HG02571 (cell line): ENCODE measurements around the gene SPEM1.

Experiments used
- ATAC-seq: cut with Tn5 transposase; IDR thresholded peaks from one replicate; pipeline ENCODE4 v1.9.1; 2021; ENCODE audit warnings: mild to moderate bottlenecking, moderate library complexity; ENCODE audit not compliant: unreplicated experiment

Gene SPEM1

DNA sequence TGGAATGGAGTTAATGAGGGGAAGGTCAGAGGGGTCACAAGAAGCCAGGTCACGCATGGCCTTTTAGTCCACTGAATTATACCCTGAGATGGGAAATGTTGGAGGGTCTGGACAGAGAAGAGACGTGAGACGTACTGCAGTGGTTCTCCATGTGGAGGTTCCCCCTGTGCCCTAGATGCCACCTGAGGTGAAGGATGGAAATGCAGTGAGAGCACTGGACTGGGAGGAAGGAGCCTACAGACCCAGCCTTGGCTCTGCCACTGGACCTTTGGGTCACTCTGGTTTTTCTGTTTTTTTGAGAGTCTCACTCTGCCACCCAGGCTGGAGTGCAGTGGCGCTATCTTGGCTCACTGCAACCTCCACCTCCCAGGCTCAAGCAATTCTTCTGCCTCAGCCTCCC is 24.0 kb upstream of the SPEM1 start:
- no peak for ATAC-seq

DNA sequence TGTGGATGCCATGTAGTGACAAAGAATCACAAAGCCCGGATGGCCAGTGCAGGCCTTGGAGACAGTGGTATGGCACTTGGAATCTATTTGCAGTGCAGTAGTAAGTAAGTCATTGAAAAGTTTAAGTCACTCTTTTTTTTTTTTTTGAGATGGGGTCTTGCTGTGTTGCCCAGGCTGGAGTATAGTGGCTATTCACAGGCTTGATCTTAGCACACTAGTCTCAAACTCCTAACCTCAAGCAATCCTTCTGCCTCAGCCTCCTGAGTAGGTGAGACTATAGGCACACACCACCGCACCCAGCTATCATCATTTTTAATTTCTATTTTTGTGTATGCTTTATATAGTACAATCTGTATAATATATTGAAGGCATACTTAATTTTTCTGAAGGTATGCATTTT is 21.5 kb upstream of the SPEM1 start:
- no peak for ATAC-seq

DNA sequence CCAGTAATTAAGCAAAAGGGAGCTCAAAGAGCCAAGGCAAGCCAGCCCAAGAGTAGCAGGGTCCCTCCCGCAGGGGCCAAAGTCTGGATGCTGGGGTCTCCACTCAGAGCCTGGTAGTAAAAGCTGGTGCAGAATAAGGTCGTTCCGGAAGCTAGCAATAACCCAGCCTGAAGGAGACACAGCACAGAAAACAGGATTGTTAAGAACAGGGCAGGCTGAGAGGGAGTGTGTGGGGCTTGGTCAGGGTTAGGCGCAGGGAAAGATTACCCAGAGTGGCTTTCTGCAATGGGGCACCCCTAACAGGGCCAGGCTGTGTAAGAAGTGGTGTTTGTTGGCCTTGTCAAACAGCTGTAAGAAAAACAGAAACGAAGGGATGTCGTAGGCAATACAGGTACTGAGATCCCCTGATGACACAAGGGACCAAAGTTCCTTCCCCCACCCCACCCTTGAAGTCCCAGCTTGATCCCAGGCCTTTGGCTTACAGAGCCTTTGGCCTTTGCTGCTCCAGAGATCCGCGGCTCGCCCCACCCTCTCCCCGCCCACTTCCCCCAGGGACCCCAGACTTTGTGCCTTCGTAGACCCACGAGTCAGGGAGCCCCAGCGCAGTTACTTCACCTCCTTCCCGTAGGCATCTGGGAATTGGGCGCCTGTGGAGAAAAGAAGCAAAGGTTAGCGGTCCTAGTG is 16.9 kb upstream of the SPEM1 start:
- ATAC-seq = no peak

DNA sequence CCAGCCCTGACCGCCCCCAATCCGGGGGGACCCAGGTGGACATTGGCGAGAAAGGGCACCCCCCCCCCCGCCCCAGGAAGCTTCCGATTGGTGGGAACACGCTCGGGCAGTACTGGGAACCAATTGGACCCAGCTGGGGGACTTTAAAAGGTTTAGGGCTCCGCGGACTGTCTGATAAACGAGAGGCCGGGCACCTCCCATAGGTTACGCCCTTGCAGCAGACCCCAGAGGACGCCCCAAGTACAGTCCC is 16.5 kb upstream of the SPEM1 start:
- peak; percentile 3 for ATAC-seq

DNA sequence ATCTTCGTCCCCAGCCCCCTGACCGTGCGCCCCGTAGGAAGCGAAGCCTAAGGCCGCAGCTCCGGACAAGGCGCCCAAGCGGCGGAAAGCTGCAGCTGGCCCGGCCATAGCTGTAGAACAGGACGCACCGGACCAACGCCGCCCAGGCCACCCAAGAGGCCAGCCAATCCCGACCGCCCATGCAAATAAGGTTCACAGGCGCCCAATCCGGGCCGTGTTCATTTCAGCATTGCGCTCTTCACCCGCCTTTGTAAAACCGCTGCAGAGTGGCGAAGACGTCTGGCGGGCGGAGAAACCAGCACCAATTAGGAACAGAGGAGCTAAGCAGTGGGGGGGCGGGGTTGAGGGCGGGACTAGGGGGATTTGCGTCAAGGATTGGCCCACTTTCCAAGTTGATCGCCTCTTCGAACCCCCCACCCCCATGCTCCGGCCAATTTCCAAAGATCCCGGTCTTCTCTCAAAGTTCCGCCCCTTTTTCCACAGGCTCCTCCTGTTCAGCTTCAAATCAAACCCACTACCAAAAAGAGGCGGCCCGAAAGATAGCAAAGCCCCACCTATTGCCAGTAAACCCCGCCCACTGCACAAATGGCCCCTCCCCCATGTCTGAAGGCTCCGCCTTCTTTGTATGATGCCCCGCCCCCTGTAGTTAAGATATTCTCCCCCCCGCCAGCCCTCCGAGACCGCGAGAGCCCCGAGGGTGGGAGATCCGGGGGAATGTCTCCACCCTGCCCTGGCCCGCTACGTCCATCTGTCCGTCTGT is 16.0 kb upstream of the SPEM1 start, which contains the start of gene TMEM256:
TSS of gene TMEM256 (minus strand) at position 121 of the 760 bp plus-strand sequence. CDS start at position 108, 13 bp downstream.
- peak; percentile 92 for ATAC-seq

DNA sequence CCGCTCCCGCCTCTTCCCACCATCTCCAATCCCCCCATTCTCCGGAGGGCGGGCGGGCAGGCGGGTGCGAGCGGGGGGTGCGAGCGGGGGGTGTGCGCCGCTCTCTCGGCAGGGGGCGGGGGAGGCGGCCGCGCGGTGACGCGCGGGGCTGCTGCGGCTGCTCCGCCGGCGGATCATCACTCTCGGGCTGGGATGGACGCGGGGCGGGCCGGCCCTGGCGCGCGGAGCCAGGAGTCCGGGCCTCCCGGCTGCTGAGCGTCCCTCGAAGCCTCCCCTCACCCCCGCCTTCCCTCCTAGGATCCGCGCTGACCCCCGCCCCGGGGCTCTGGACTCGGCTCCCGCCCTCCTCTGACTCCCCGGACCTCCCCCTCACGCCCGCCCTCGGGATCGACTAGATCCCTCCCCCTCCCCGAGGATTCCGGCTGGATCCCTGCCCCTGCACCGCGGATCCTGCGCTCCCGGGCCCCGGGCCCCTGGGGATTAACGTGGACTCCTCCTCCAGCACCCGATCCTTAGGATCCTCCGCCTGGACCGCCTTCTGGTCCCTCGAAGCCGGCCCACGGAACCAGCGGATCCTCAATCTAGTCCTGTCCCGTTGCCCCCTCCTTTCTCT is 15.3 kb upstream of the SPEM1 start:
- no peak for ATAC-seq

DNA sequence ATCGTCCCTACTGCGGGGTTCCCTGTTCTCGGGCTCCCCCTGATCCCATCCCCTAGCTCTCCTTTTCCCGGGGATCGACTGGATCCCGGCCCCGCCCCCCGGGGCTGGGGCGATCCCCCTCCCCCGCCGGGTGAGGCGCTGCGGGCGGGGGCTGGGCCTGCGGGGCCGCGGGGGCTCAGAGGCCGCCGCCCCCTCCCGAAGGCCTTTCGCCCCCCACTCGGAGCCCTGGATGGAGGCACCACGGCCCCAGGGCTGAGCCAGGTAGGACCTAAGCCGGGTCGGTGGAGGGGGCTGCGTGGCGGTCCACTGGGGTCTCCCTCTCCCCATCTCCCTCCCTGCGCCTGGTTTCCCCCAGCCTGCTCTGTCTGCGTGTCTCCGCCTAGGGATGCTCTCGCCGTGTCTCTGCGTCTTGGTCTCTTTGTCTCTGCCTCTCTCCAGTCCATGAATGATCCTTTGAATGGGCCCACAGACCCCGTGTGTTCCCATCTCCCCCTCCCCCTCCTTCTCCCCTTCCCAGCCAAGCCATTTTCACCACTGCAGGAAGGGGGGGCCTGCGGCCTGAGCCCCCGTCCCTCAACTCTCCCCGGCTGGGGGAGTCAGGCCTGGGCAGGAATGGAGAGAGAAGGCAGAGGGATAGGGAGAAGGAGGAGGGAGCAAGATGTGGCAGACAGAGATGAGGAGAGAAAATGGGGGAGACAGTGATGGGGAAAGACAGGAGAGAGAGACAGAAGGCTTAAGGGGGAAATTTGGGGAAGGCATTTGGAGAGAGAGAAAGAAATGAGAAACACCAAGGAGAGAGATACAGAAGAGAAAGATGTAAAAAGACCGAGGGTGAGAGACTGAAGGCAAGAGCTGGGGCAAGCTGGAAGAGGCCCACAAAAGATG is 14.5 kb upstream of the SPEM1 start:
- no peak for ATAC-seq

DNA sequence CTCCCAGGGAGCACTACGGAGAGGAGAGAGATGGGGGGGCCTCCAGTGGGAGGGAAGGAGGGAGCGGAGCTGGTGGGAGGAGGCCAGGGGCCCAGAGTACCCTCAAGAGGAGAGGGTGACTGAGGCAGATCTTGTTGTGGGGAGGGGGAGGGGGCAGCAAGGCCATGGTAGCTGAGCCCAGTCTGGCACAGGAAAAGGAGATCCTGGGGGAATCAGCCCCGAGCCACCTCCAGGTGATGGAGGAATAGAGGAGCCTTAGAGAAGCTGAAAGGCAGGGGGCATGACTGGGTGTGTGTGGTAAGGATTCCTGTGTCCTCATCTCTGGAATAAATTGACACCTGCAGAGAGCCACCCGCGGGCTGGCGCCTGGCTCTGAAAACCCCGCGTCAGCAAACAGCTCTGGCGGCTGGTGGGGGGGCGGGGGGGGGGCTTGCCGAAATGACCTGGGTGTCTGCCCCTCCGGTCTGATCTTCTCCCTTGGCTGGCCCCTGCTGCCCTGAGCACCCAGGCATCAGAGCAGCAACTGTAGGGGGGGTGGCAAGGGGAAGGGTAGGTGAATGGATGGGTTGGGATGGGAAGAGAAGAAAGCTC is 13.8 kb upstream of the SPEM1 start:
- no peak for ATAC-seq

DNA sequence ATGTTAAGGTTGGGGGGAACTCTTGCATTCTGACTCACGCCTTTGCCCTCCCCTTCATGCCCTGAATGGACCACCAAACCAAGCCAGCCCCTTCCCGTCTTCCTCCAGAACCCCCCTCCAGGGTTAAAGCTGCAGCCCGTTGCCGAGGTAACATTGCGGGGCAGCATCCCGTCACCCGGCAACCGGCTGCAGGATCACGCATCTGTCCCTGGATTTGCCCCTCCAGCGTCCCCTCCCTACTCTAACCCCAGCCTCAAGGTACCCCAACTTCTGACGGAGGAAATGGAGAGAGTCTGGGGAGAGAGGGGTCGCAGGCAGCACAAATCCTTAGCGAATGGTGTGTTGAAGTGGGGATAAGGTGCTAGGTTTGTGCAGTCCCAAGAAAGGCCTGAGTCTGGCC is 13.0 kb upstream of the SPEM1 start:
- ATAC-seq = no peak

DNA sequence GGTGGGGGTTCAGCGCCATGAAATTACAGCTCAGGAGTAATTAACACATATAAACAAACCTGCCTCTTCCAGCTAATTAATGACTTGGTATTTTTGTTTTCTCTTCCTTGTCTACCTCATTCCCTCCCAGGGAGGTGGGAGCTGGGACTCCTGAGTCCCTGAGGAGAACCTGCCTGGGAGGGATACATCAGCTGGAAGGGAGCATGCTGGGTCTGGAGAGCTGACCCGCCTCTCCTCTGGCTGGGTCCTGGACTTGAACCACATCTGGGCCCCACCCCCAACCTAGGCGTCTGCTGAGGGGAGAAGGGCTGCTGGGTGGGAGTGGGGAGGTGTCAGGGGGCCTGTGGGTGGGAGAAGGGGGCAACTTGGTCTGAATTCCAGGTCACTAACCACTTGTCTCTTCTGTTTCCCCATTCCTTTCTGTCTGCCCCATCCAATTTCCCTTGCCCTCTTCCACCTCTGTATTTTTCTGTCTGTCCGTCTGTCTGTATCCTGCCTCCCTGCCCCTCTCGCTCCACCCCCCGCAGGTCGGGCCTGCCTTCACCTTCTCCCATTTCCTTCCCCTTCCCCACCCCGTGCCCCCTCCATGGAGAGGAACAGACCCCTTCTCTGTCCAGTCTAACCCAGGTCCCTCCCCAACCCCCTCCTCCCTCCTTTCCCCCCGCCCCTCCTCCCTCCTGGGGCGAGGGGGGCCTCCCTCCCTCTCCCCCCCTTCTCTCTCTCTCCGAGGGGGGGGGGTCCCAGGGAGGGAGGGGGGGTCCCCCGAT is 12.5 kb upstream of the SPEM1 start, which contains the start of gene NLGN2:
TSS of gene NLGN2 (plus strand) at position 361 of the 767 bp plus-strand sequence. CDS start 411 bp downstream, outside the sequence.
- ATAC-seq = no peak

DNA sequence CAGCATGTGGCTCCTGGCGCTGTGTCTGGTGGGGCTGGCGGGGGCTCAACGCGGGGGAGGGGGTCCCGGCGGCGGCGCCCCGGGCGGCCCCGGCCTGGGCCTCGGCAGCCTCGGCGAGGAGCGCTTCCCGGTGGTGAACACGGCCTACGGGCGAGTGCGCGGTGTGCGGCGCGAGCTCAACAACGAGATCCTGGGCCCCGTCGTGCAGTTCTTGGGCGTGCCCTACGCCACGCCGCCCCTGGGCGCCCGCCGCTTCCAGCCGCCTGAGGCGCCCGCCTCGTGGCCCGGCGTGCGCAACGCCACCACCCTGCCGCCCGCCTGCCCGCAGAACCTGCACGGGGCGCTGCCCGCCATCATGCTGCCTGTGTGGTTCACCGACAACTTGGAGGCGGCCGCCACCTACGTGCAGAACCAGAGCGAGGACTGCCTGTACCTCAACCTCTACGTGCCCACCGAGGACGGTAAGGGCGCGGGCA is 11.8 kb upstream of the SPEM1 start:
- no peak for ATAC-seq

DNA sequence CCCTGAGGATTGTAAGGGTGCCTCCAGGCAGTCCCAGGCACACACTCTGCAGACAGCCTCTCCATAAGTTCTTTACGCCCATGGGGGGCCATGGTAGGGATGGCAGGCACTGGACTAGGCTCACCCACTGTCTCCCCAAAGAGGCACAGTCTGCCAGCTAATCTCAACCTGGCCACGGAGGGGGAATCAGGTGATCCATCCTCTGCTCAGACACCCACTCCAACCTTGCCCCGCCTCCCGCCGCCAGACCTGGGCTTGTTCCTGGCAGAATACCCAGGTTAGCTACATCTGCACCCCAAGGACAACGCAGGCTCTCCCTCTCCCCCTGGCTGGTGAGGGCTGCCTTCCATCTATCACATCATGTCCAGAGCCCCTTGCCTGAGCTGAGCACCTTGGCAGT is 11.3 kb upstream of the SPEM1 start:
- ATAC-seq = no peak

DNA sequence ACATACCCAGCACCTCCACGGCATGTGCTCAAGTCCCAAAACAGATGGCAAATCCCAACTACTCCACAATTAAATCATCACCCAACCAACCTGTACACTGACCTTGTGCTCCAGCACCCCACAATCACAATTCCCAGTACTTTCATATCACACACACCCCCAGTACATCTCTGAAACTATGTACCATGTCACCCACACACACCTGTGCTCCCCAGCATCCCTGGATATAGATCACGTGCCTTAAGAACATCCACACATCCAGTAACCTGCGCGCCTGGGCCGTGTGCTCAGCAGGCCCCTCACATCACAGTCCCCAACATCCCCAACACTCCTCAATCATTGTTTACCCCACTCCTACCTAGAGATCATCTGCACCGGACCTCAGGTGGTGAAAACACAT is 10.4 kb upstream of the SPEM1 start:
- ATAC-seq = no peak

DNA sequence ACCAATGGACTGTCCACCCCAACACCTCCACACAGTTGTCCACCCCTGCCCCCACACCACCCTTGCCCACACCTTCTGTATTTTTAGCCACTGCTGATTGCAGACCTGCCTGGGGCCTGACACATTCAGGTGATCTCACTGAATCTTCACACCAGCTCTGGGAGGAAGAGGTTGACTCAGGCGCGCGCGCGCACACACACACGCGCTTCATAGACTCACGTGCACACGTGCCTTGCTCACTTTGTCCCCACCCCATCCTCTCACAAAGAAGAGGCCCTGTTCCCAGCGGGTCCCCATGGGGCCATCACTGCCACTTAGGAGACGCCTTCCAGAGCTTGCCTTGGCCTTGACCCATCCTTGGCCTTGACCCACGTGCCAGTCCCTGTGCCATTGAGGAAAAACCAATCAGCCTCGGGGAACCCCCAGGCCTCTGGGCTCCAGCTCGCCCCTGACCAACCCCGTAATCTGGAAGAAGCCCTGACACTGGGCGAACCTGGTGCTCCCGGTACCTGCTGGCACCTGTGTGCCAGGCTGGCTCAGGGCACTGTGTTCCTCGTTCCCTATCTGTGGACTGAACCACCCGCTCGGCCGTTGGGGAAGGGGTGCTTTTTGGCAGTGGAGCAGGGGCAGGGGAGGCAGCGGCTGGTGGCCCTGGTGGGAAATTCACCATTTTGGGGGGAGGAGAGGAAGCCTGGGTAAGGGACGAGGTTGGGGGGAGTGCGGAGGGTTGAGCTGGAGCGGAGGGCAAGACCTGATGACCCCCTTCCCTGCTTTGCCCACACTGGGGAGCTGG is 9.3 kb upstream of the SPEM1 start:
- ATAC-seq = no peak

DNA sequence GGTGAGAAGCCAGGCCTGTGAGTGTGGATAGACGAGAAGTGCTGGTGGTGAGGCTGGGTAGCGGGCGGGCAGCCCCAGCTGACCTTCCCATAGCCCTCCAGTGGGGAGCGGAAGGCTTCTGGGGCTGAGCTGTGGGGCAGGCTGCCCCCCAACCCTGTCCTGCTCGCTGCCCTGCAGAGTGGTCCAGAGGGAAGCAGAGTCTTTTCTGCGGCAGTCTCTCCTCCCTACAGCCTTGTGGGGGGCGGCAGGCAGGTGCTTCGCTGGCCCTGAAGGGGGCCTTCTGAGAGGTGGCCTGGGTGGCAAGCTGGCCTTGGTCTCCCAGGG is 8.7 kb upstream of the SPEM1 start:
- ATAC-seq = no peak

DNA sequence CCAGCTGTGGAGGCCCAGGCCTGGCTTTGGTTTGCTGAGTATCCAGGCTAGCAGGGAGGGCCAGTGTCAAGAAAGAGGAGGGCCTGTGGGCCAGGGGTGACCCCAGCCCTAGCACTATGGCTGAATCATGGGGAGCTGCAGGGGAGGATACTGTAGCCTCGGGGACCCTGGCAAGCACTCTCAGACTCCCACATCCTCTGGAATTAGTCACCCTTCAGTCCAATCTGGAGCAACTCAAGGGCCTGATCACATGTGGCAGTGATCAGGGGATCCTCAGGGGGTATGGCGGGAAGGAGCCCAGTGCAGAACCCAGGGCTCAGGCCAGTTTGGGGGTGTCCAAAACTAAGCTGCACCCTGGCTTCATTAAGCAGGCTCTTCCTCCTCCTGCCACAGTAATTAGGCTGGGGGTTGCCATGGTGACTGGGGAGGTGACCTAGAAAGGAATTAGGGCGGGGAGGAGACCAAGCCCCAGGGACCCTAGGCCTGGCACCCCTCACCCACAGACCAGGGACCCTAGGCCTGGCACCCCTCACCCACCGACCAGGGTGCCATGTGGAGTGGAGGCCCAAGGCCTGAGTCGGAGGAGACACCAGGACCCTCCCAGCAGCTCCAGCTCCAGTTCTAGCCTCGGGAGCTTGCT is 6.7 kb upstream of the SPEM1 start:
- ATAC-seq = no peak

DNA sequence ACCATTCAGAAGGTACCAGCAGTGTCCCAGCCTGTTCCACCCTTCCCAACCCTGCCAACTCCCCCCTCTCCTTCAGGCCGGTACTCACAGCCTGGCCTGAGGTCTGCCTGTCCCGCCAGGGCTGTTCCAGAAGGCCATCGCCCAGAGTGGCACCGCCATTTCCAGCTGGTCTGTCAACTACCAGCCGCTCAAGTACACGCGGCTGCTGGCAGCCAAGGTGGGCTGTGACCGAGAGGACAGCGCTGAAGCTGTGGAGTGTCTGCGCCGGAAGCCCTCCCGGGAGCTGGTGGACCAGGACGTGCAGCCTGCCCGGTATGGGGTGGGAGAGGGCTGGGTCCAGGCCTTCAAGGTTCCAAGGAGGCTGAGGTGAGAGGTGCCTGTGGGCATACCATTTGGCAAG is 5.3 kb upstream of the SPEM1 start:
- no peak for ATAC-seq

DNA sequence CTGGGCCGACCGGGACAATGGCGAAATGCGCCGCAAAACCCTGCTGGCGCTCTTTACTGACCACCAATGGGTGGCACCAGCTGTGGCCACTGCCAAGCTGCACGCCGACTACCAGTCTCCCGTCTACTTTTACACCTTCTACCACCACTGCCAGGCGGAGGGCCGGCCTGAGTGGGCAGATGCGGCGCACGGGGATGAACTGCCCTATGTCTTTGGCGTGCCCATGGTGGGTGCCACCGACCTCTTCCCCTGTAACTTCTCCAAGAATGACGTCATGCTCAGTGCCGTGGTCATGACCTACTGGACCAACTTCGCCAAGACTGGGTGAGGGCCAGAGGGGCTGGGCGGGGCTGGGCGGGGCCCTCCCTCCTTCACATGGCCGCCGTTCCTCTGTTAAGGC is 4.3 kb upstream of the SPEM1 start:
- no peak for ATAC-seq

DNA sequence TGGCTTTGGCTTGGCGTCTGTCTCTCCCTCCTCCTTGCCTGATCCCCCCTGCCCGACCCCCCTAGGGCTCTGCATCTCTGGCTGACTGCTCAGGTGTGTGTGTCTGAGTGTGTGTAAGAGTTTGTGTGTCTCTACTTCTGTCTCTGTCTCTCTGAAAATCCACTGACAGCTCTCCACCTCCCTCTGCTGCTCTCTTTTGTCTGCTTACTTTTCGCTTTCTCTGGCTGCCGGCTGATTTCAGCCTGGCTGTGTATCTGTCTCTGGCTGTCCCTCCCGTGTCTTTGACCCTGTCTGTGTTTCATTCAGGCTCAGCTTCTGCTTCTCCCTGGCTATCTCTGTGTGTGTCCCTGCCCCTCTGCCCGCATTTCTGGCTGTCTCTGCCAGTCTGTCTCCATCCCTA is 3.8 kb upstream of the SPEM1 start:
- no peak for ATAC-seq
